HEK293 (cell line): Measurements from ENCODE around the gene FBXO9.

Source experiments
- CTCF ChIA-PET: fragments of 350-600 bp; formaldehyde crosslinking; extraction: SDS; loops from one replicate; lab custom pipeline; 2021; ENCODE audit warnings: antibody characterized with exemption; lab: Yijun Ruan, JAX
- POLR2A ChIA-PET: fragments of 300-600 bp; formaldehyde crosslinking; extraction: SDS; loops from one replicate; lab custom pipeline; 2020; ENCODE audit warnings: antibody characterized with exemption, inconsistent platforms; lab: Yijun Ruan, JAX
- H3K27ac ChIP-seq: fragments of 200-500 bp; sonication (Bioruptor generic); 2 replicates; pipeline ENCODE4 v1.5.1; 2014; ENCODE audit warnings: low read depth, low read length, control low read depth, inconsistent platforms; ENCODE audit errors: extremely low read depth
- H3K36me3 ChIP-seq, 2 experiments: fragments of 200-500 bp in 1 of 2; sonication (Bioruptor generic) in 1 of 2; 1 replicate in 1 of 2; 2 replicates in 1 of 2; pipeline ENCODE4 v1.5.1; 2014 to 2017; ENCODE audit warnings: inconsistent platforms in 2 of 2, low read length in 2 of 2; ENCODE audit not compliant: control insufficient read depth in 2 of 2, insufficient read depth in 1 of 2
- H3K4me1 ChIP-seq: fragments of 200-500 bp; sonication (Bioruptor generic); 2 replicates; pipeline ENCODE4 v1.5.1; 2014; ENCODE audit warnings: mild to moderate bottlenecking, low read length, inconsistent platforms; ENCODE audit not compliant: control insufficient read depth, insufficient read depth
- H3K4me3 ChIP-seq: 2 replicates; pipeline ENCODE4 v1.5.1; 2011; ENCODE audit warnings: low read depth, mild to moderate bottlenecking, control low read depth, low read length, moderate library complexity
- H3K9me3 ChIP-seq: fragments of 200-500 bp; sonication (Bioruptor generic); 2 replicates; pipeline ENCODE4 v1.5.1; 2014; ENCODE audit warnings: low read depth, low read length, inconsistent platforms; ENCODE audit not compliant: control insufficient read depth, insufficient read depth
- BCL11A ChIP-seq: fragments of 450-650 bp; formaldehyde crosslinking; IDR thresholded peaks from 2 replicates; pipeline ENCODE4 v1.5.1; 2016; ENCODE audit warnings: low read depth, missing biosample characterization, missing genetic modification characterization
- GLI4 ChIP-seq: fragments of 450-650 bp; formaldehyde crosslinking; IDR thresholded peaks from 2 replicates; pipeline ENCODE4 v1.5.1; 2016; ENCODE audit warnings: missing biosample characterization, missing genetic modification characterization
- KLF1 ChIP-seq: fragments of 450-650 bp; formaldehyde crosslinking; IDR thresholded peaks from 2 replicates; pipeline ENCODE4 v1.5.1; 2016; ENCODE audit warnings: missing biosample characterization, missing genetic modification characterization
- OVOL3 ChIP-seq: fragments of 450-650 bp; formaldehyde crosslinking; IDR thresholded peaks from 2 replicates; pipeline ENCODE4 v1.5.1; 2016; ENCODE audit warnings: missing biosample characterization, missing genetic modification characterization
- RBAK ChIP-seq: fragments of 450-650 bp; formaldehyde crosslinking; IDR thresholded peaks from 2 replicates; pipeline ENCODE4 v1.5.1; 2016; ENCODE audit warnings: missing biosample characterization, missing genetic modification characterization
- ZFP69B ChIP-seq: fragments of 450-650 bp; formaldehyde crosslinking; IDR thresholded peaks from 2 replicates; pipeline ENCODE4 v1.5.1; 2016; ENCODE audit warnings: missing biosample characterization, missing genetic modification characterization
- ZNF140 ChIP-seq: fragments of 450-650 bp; formaldehyde crosslinking; IDR thresholded peaks from 2 replicates; pipeline ENCODE4 v1.5.1; 2016; ENCODE audit warnings: missing biosample characterization, missing genetic modification characterization
- ZNF221 ChIP-seq: fragments of 450-650 bp; formaldehyde crosslinking; IDR thresholded peaks from 2 replicates; pipeline ENCODE4 v1.5.1; 2017; ENCODE audit warnings: missing biosample characterization, missing genetic modification characterization, borderline replicate concordance
- ZNF335 ChIP-seq: fragments of 450-650 bp; formaldehyde crosslinking; conservative IDR thresholded peaks from 2 replicates; pipeline ENCODE4 v1.5.1; 2016; ENCODE audit warnings: missing biosample characterization, missing genetic modification characterization
- ZNF350 ChIP-seq: fragments of 450-650 bp; formaldehyde crosslinking; IDR thresholded peaks from 2 replicates; pipeline ENCODE4 v1.5.0; 2017; ENCODE audit warnings: missing biosample characterization, mild to moderate bottlenecking, missing genetic modification characterization
- ZNF354C ChIP-seq: fragments of 450-650 bp; formaldehyde crosslinking; IDR thresholded peaks from 2 replicates; pipeline ENCODE4 v1.5.1; 2016; ENCODE audit warnings: missing biosample characterization, missing genetic modification characterization, low read depth, borderline replicate concordance
- ZNF555 ChIP-seq: fragments of 450-650 bp; formaldehyde crosslinking; conservative IDR thresholded peaks from 2 replicates; pipeline ENCODE4 v1.5.1; 2017; ENCODE audit warnings: missing biosample characterization, mild to moderate bottlenecking, missing genetic modification characterization, inconsistent platforms
- ZNF558 ChIP-seq: fragments of 450-650 bp; formaldehyde crosslinking; IDR thresholded peaks from 2 replicates; pipeline ENCODE4 v1.5.1; 2016; ENCODE audit warnings: missing biosample characterization, missing genetic modification characterization
- ZNF560 ChIP-seq: fragments of 450-650 bp; formaldehyde crosslinking; IDR thresholded peaks from 2 replicates; pipeline ENCODE4 v1.5.1; 2017; ENCODE audit warnings: missing biosample characterization, missing genetic modification characterization, borderline replicate concordance
- ZNF610 ChIP-seq: fragments of 450-650 bp; formaldehyde crosslinking; IDR thresholded peaks from 2 replicates; pipeline ENCODE4 v1.5.1; 2016; ENCODE audit warnings: missing biosample characterization, missing genetic modification characterization, borderline replicate concordance
- ZNF654 ChIP-seq: fragments of 450-650 bp; formaldehyde crosslinking; IDR thresholded peaks from 2 replicates; pipeline ENCODE4 v1.5.1; 2016; ENCODE audit warnings: low read depth, missing biosample characterization, missing genetic modification characterization
- ZNF658 ChIP-seq: fragments of 450-650 bp; formaldehyde crosslinking; IDR thresholded peaks from 2 replicates; pipeline ENCODE4; 2016; ENCODE audit warnings: missing biosample characterization, missing genetic modification characterization
- ZNF677 ChIP-seq: fragments of 450-650 bp; IDR thresholded peaks from 2 replicates; pipeline ENCODE4 v1.5.0; 2018; ENCODE audit warnings: missing biosample characterization, mild to moderate bottlenecking, missing genetic modification characterization, moderate library complexity
- ZNF76 ChIP-seq: fragments of 450-650 bp; formaldehyde crosslinking; IDR thresholded peaks from 2 replicates; pipeline ENCODE4; 2016; ENCODE audit warnings: low read depth, missing biosample characterization, missing genetic modification characterization, borderline replicate concordance
- ZNF768 ChIP-seq: fragments of 450-650 bp; formaldehyde crosslinking; IDR thresholded peaks from 2 replicates; pipeline ENCODE4 v1.5.1; 2018; ENCODE audit warnings: missing biosample characterization, mild to moderate bottlenecking, missing genetic modification characterization
- ZNF830 ChIP-seq: fragments of 450-650 bp; IDR thresholded peaks from 2 replicates; pipeline ENCODE4 v1.5.0; 2018; ENCODE audit warnings: missing biosample characterization, missing genetic modification characterization, low read depth, mild to moderate bottlenecking, moderate library complexity
- TF ChIP-seq, protein P1 (sequence below): fragments of 450-650 bp; formaldehyde crosslinking; IDR thresholded peaks from 2 replicates; pipeline ENCODE4 v1.5.1; 2016; ENCODE audit warnings: missing biosample characterization, missing genetic modification characterization
- TF ChIP-seq, protein P2 (sequence below): fragments of 450-650 bp; formaldehyde crosslinking; IDR thresholded peaks from 2 replicates; pipeline ENCODE4 v1.5.1; 2016; ENCODE audit warnings: missing biosample characterization, missing genetic modification characterization
- TF ChIP-seq, protein P3 (sequence below): fragments of 450-650 bp; formaldehyde crosslinking; conservative IDR thresholded peaks from 2 replicates; pipeline ENCODE4 v1.5.1; 2016; ENCODE audit warnings: low read depth, missing biosample characterization, missing genetic modification characterization

FBXO9 gene

DNA sequence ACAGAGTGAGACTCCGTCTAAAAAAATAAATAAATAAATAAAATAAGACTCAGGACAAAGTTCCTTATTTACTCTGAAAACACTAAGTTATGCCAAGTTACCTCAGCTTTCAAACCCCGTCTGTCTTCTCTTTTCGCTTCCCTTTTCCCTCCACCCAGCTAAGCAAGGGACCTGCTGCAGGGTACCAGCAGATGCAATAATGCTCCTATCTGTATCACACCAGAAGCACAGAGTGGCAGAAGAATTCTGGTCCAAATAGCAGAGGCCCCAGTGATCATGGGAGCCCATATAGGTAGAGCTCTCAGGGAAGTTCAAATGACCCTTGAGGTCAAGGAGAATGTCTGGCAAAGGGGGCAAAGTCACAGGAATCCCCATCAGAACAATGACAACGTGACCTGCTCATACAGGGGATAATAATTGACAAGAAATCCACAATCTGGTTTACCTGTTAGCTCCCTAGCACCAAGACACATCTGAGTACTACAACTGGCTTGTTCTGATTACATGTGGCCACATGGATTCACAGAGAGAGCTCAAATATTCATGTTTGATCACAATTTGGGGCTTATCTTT, 74.7 kb downstream of the FBXO9 start:
- CTCF ChIA-PET: interaction anchor here (0.6 to 0.7 kb wide), 4 partner anchors 44 to 331 kb away, joined by 3 to 6 read pairs (median 4); no protein-coding TSS in a partner anchor
- POLR2A ChIA-PET: no interaction called here
- Histone ChIP-seq H3K36me3 (no peaks in the 10 kb centered on the region), H3K9me3 (no peaks in the 10 kb centered on the region; the same call in 1 of the 2 replicates), H3K4me1 (no peaks in the 10 kb centered on the region), H3K27ac (no peak overlapping the region), H3K4me3 (no peak overlapping the region)
- TF ChIP-seq OVOL3 (tag by site-specific recombination) (no peak), ZNF768 (tag by site-specific recombination) (no peak), ZNF560 (tag by site-specific recombination) (no peak), ZNF558 (tag by site-specific recombination) (no peak), ZNF350 (tag by site-specific recombination) (no peak), ZNF140 (tag by site-specific recombination) (no peak)
- TF ChIP-seq, protein P1, sequence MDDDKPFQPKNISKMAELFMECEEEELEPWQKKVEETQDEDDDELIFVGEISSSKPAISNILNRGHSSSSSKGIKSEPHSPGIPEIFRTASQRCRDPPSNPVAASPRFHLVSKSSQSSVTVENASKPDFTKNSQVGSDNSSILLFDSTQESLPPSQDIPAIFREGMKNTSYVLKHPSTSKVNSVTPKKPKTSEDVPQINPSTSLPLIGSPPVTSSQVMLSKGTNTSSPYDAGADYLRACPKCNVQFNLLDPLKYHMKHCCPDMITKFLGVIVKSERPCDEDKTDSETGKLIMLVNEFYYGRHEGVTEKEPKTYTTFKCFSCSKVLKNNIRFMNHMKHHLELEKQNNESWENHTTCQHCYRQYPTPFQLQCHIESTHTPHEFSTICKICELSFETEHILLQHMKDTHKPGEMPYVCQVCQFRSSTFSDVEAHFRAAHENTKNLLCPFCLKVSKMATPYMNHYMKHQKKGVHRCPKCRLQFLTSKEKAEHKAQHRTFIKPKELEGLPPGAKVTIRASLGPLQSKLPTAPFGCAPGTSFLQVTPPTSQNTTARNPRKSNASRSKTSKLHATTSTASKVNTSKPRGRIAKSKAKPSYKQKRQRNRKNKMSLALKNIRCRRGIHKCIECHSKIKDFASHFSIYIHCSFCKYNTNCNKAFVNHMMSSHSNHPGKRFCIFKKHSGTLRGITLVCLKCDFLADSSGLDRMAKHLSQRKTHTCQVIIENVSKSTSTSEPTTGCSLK (tag by site-specific recombination): no peak

DNA sequence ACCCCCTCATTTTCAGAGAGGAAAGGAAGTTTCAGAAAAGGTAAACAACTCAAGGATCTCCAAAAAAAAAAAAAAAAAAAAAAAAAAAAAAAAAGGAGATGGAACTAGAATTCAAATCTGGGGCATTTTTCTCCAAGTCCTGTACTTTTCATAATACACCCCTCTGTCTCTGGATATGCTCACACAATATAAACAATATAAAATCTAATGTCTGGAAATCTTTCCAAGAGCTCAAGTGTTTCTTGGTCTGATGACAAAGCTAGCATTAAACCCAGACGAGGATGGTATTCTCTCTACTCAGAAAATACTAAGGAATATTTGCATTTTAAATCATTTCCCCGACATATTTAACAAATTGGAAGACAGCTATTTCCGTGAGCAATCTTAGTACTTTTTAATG, 77.6 kb downstream of the FBXO9 start:
- Histone ChIP-seq H3K36me3 (no peaks in the 10 kb centered on the region), H3K9me3 (no peaks in the 10 kb centered on the region; the same call in 1 of the 2 replicates), H3K4me1 (no peaks in the 10 kb centered on the region), H3K27ac (no peak overlapping the region), H3K4me3 (no peak overlapping the region)
- ChIA-PET POLR2A (no interaction called here), CTCF (interaction anchor here (0.7 to 1.0 kb wide), 2 partner anchors 9 to 342 kb away, joined by 3 to 5 read pairs; no protein-coding TSS in a partner anchor)
- TF ChIP-seq ZNF654 (tag by site-specific recombination) (no peak), RBAK (no peak), ZNF354C (tag by site-specific recombination) (no peak), ZNF610 (tag by site-specific recombination) (no peak), BCL11A (tag by site-specific recombination) (no peak), GLI4 (tag by site-specific recombination) (no peak), ZNF555 (tag by site-specific recombination) (no peak), ZNF830 (tag by site-specific recombination) (no peak), ZNF221 (tag by site-specific recombination) (no peak), ZNF658 (tag by site-specific recombination) (no peak), ZNF76 (tag by site-specific recombination) (no peak), ZNF335 (no peak), ZFP69B (no peak), ZNF677 (tag by site-specific recombination) (no peak), KLF1 (tag by site-specific recombination) (no peak)
- TF ChIP-seq, protein P2, sequence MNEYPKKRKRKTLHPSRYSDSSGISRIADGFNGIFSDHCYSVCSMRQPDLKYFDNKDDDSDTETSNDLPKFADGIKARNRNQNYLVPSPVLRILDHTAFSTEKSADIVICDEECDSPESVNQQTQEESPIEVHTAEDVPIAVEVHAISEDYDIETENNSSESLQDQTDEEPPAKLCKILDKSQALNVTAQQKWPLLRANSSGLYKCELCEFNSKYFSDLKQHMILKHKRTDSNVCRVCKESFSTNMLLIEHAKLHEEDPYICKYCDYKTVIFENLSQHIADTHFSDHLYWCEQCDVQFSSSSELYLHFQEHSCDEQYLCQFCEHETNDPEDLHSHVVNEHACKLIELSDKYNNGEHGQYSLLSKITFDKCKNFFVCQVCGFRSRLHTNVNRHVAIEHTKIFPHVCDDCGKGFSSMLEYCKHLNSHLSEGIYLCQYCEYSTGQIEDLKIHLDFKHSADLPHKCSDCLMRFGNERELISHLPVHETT (tag by site-specific recombination): no peak
- TF ChIP-seq, protein P3, sequence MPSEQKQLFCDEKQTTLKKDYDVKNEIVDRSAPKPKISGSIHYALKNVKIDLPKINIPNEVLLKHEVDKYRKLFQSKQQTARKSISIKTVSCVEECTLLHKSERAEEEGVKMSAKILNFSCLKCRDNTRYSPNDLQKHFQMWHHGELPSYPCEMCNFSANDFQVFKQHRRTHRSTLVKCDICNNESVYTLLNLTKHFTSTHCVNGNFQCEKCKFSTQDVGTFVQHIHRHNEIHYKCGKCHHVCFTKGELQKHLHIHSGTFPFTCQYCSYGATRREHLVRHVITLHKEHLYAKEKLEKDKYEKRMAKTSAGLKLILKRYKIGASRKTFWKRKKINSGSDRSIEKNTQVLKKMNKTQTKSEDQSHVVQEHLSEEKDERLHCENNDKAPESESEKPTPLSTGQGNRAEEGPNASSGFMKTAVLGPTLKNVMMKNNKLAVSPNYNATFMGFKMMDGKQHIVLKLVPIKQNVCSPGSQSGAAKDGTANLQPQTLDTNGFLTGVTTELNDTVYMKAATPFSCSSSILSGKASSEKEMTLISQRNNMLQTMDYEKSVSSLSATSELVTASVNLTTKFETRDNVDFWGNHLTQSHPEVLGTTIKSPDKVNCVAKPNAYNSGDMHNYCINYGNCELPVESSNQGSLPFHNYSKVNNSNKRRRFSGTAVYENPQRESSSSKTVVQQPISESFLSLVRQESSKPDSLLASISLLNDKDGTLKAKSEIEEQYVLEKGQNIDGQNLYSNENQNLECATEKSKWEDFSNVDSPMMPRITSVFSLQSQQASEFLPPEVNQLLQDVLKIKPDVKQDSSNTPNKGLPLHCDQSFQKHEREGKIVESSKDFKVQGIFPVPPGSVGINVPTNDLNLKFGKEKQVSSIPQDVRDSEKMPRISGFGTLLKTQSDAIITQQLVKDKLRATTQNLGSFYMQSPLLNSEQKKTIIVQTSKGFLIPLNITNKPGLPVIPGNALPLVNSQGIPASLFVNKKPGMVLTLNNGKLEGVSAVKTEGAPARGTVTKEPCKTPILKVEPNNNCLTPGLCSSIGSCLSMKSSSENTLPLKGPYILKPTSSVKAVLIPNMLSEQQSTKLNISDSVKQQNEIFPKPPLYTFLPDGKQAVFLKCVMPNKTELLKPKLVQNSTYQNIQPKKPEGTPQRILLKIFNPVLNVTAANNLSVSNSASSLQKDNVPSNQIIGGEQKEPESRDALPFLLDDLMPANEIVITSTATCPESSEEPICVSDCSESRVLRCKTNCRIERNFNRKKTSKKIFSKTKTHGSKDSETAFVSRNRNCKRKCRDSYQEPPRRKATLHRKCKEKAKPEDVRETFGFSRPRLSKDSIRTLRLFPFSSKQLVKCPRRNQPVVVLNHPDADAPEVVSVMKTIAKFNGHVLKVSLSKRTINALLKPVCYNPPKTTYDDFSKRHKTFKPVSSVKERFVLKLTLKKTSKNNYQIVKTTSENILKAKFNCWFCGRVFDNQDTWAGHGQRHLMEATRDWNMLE: no peak
